GM18517 (cell line): ENCODE results near the gene P2RX7.
"Not testable (repeated sequence)": the region's sequence is repeated elsewhere in the genome, so short reads cannot be mapped to it uniquely, and the experiment has no call there.

Experiments
- ATAC-seq: cut with Tn5 transposase; IDR thresholded peaks from one replicate; pipeline ENCODE4 v1.9.1; 2021; ENCODE audit warnings: mild to moderate bottlenecking, moderate library complexity; ENCODE audit not compliant: unreplicated experiment

Gene P2RX7

DNA sequence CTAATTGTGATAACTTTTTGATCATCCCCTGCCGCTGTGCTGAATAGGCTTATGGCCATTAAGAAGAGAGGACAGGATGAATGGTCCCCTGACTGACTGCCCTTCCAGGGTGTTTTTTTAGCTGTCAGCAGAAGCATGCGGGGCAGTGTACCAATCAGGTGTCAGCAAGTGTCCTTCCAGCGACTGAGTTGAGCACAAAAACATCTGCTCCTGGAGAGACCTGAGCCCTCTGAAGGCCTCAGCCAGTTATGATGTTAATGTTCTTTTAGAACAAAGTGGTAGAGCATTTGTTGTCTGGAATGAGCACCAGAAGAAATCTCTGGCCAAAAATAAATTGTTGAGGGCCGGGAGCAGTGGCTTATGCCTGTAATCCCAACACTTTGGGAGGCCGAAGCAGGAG lies 37.5 kb downstream of the P2RX7 start:
- no peak for ATAC-seq

DNA sequence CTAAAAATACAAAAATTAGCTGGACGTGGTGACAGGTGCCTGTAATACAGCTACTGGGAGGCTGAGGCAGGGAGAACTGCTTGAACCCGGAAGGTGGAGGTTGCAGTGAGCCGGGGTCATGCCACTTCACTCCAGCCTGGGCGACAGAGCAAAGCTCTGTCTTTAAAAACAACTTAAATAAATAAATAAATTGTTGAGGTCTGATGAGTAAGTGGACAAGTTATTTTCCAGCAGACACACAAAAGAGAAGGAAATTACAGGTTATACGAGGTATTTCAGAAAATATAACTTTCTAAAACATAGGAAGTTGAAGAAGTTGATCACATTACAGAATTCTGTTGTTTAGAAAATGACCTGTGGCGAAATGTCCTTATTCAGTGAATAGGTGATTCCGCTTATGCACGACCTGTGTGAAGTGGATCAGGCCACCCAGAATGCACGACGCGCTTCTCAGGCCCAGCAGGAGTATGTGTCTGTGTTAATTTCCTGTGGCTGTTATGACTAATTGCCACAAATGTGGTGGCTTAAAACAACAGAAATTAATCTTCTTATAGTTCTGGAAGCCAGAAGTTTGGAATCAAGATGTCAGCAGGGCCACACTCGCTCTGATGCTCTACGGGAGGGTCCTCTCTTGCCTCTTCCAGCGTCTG lies 38.1 kb downstream of the P2RX7 start:
- ATAC-seq = no peak

DNA sequence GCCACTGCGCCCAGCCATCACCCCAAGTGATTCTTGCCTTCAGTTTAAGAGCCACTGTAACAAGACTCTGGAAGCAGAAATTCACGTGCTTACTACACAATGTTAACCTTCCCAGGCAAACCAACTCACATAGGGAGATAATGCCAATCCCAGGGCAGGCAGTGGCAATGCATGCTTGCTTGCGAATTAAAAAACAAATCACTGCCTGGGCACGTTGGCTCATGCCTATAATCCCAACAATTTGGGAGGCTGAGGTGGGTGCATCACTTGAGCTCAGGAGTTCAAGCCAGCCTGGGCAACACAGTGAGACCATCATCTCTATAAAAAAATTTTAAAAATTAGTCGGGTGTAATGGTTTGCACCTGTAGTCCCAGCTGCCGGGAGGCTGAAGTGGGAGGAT lies 39.5 kb downstream of the P2RX7 start:
- ATAC-seq = no peak

DNA sequence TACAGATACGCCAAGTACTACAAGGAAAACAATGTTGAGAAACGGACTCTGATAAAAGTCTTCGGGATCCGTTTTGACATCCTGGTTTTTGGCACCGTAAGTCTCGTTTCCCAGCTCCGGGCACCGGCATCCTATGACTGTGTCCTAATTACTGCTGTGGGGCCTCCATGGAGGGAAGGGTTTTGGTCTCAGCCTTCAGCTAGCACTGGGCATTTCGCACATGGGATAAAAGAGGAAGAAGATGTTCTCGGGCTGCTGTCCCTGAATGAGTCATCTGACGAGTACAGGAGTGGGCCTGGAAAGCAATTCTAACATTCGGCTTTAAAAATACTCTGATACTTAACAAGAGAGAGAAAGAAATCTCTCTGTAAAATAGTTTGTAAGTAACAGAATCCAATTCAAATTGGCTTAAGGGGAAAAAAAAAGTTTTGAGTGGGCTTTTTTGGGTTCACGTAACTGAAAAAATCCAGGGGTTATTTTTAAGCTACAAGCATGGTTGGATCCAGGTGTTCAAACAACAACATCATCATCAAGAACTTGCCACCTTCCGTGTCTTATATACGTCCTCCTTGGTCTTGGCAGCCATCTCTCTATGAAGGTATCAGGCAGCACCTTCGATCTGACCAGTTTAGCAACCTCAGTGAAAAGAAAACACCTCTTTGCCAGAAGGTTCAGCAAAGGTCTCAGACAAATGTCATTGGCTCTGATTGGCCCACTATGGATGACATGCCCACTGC lies 42.9 kb downstream of the P2RX7 start:
- ATAC-seq = no peak

DNA sequence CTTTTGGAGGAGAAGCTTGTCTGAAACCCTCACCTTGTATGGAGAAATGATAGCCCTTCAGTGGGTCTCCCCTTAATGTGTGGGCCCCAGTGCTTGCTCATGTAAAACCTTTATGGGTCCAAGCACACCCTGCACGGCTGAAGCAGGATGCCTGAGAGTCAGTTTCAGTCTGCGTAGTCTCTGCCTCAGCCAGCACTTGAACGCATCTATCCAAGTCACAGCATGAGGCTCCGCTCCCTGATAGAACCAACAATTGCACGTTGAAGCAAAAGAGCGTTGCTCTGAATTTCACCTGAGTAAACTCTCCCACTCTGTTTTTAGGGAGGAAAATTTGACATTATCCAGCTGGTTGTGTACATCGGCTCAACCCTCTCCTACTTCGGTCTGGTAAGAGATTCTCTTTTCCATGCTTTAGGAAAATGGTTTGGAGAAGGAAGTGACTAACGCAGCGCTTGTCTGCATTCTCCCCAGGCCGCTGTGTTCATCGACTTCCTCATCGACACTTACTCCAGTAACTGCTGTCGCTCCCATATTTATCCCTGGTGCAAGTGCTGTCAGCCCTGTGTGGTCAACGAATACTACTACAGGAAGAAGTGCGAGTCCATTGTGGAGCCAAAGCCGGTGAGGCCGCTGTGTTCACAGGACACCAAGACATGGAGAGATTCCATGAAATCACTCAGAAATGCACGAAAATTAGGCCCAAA lies 44.3 kb downstream of the P2RX7 start:
- ATAC-seq = no peak

DNA sequence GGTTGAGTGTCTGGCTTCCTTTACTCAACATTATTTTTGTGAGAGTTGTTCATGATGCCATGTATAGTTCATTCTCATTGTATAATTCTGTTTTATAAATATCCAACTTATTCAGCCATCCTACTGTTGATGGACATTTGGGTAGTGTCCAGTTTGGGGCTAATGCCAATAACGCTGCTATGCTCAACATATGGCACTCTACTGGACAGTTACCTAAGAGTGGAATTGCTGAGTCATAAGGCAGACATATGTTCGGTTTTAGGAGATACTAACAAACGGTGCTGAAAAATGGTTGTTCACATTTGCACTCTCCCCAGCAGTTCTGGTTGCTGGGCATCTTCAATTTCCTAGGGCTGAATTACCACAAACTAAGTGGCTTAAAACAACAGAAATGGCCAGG lies 48.5 kb downstream of the P2RX7 start:
- ATAC-seq = no peak

DNA sequence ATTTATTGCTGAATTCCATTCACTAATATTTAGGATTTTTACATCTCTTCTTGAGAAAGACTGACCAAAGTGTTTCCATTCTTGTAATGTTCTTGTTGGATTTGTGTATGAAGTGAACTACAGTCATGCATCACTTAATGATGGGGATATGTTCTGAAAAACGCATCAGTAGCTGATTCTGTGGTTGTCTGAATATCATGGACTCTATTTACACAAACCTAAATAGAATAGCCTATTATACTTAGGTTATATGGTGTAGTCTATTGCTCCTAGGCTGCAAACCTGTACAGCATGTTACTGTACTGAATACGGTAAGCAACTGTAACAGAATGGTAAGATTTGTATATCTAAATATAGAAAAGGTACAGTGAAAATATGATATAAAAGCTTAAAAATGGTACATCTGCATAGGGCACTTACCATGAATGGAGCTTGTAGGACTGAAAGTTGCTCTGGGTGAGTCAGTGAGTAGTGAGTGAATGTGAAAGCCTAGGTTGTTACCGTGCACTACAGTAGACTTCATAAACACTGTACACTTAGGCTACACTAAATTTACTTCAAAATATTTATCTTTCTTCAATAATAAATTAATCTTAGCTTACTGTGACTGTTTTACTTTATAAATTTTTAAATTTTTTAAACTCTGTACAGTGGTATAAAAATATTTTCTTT lies 49.7 kb downstream of the P2RX7 start:
- no peak for ATAC-seq

DNA sequence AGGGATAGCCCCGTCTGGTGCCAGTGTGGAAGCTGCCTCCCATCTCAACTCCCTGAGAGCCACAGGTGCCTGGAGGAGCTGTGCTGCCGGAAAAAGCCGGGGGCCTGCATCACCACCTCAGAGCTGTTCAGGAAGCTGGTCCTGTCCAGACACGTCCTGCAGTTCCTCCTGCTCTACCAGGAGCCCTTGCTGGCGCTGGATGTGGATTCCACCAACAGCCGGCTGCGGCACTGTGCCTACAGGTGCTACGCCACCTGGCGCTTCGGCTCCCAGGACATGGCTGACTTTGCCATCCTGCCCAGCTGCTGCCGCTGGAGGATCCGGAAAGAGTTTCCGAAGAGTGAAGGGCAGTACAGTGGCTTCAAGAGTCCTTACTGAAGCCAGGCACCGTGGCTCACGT lies 51.7 kb downstream of the P2RX7 start:
- no peak for ATAC-seq

DNA sequence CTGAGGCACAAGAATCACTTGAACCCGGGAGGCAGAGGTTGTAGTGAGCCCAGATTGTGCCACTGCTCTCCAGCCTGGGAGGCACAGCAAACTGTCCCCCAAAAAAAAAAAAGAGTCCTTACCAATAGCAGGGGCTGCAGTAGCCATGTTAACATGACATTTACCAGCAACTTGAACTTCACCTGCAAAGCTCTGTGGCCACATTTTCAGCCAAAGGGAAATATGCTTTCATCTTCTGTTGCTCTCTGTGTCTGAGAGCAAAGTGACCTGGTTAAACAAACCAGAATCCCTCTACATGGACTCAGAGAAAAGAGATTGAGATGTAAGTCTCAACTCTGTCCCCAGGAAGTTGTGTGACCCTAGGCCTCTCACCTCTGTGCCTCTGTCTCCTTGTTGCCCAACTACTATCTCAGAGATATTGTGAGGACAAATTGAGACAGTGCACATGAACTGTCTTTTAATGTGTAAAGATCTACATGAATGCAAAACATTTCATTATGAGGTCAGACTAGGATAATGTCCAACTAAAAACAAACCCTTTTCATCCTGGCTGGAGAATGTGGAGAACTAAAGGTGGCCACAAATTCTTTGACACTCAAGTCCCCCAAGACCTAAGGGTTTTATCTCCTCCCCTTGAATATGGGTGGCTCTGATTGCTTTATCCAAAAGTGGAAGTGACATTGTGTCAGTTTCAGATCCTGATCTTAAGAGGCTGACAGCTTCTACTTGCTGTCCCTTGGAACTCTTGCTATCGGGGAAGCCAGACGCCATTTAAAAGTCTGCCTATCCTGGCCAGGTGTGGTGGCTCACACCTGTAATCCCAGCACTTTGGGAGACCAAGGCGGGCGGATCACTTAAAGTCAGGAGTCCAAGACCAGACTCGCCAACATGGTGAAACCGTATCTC lies 52.6 kb downstream of the P2RX7 start:
- ATAC-seq = no peak

DNA sequence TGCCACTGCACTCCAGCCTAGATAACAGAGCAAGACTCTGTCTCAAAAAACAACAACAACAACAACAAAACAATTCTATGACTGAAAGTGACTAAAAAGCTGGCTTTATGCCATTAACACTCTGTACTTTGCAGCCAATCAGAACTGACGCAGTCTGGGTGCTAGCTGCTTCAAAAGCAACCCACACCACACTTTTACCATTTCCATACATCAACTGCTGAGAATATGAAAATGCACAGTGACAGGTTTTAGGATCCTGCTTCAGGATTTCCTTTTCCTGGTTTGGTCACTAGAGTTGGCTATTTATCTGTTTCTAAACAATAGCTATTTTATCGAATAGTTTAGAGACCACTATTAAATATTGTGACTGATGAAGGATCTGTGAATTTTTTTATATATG lies 54.1 kb downstream of the P2RX7 start:
- ATAC-seq = no peak

DNA sequence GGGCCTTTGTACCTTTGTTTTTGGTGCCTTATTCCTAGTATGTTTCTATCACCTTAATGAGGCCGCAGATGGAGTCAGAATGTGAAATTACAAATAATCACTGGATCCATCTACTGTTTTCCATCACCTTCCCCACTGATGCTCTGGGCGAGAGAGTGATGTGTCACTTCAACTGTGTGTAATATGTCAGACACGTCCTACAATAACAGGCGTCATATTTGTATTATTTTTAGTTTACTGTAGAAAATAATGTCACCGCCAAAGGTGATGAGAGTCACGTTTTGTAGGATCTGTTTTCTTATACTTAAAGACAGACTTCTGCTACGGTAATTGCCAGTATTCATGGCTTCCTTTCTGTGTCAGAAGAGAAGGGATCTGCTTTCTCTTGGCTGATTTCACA lies 54.8 kb downstream of the P2RX7 start:
- no peak for ATAC-seq

DNA sequence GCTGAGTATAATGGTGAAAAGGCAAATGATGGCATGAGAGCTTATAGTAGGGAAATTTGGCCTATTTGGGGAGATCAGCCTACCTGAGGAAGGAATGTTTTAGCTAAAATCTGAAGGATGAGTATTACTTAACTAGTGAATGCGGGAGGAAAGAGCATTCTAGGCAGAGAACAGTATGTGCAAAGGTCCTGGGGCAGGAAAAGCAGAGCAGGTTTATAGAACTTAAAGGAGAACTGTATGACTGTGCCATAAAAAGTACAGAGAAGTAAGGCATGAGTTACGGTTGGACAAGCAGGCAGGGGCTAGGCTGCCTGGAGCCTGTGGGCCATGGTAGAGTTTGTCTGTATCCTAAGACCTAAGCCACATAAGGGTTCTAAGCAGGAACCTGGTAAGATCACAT lies 55.6 kb downstream of the P2RX7 start:
- ATAC-seq = no peak

DNA sequence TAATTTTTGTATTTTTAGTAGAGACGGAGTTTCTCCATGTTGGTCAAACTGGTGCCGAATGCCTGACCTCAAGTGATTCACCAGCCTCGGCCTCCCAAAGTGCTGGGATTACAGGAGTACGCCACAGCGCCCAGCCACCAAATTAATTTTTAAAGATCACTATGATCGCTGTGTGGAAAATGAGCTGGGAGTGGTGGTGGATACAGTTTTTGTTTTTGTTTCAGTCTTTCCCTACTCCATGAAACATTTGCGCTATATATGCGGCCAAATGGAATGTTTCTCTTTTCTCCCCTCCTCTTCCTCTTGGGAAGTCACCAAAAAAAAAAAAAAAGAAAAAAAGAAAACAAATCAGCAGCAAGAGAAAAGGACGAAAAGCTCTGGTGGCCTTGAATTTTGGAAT lies 56.5 kb downstream of the P2RX7 start:
- no peak for ATAC-seq

DNA sequence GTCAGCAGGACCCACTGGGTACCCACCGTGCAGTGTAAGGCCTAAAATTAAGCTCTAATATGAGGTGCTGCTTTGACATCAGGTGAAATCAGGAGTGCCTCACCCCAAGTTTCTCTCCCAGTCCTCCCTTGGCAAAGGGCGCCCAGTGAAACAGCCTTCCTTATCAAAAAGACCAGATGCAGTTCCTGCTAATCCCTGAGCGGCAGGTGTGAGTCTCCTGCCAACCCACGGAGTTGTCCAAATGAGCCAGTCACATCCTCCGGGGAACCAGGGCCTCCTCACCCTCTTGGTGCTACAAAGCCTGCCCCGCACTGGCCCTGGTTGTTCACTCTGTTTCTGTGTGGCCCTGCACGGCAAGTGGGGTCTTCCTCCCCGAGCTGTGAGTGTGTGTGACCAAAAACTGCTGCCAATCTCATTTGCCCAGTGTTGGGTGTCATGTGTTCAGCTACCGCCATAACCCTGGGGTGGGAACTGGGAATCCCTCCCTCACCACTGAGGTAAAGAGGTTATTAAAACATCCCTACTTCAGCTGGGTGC lies 57.0 kb downstream of the P2RX7 start:
- no peak for ATAC-seq

DNA sequence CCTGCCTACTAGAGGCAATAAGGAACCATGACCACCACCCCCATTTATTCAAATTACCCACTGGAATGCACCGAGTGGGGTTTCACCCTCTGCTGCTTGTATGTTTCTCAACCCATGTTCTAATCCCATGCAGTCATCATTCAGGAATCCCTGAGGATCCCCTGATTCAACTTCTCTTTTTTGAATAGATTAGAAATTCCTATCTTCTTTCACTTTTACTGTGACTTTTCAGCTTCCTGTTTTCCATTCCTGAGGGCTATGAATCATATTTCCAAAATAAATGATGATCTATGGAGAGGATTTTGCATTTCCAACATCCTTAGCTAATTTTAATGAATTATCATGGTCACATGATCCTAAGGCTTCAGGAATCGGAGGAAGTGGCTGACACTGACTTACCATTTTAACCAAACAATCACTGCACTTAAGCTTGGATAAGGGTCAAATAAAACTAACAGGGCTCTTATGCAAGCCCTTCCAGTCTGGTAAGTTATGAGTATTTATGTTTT lies 57.9 kb downstream of the P2RX7 start:
- ATAC-seq = no peak

DNA sequence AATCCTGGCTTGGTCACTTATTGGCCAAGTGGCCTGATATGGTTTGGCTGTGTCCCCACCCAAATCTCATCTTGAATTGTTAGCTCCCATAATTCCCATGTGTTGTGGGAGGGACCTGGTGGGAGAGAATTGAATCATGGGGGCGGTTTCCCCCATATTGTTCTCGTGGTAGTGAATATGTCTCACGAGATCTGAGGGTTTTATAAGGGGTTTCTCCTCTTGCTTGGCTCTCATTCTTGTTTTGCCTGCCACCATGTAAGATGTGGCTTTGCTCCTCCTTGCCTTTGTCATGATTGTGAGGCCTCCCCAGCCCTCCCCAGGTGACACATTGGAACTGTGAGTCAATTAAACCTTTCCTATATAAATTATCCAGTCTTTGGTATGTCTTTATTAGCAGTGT lies 58.5 kb downstream of the P2RX7 start:
- no peak for ATAC-seq

DNA sequence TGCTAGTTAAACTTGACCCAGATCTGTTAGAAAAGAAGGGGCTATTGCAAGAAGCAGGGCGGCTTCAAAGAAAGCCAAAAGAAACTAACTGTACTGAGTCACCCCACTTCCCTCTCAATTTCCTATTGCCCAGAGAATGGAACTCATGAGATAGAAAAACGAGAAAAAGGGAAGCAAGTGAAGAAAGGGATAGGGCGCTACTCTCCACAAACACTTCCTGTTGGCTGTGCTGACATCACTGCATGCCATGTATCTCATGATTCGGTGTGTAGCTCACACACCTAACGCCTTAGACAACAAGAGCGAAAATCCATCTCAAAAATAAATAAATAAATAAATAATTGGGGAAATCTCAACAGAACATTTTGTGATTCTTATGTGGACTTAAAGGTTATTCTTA lies 64.2 kb downstream of the P2RX7 start:
- ATAC-seq = no peak

DNA sequence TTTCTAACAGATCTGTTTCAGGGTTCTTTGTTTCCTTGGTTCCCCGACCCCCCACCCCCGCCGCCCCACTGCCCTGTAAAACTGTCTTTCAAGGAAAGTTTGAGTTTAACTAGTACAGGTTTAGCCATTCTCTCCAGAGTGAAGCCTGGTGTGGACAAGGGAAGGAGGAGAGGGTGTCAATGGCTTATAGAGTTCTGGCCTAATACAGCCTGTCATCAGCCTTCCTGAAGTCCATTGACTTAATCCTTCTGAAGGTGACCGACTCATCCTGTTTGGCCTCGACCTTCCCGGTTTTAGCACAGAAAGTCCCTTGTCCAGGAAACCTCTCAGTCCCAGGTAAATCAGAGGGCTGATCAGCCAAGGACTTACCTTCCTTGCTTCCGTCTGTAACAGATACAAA lies 66.3 kb downstream of the P2RX7 start:
- ATAC-seq = no peak

DNA sequence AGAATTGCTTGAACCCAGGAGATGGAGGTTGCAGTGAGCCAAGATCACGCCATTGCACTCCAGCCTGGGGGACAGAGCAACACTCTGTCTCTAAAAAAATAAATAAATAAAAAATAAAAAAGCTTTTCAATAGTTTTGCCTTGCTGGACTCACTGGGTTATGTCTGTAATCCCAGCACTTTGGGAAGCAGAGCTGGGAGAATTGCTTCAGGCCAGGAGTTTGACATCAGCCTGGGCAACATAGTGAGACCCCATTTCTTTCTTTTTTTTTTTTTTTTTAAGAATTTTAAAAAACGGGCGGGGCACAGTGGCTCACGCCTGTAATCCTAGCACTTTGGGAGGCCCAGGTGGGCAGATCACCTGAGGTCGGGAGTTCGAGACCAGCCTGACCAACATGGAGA lies 68.5 kb downstream of the P2RX7 start:
- not testable (repeated sequence) for ATAC-seq
